ENCODE results near the gene OVAAL. TPM values are rescaled to one million over a fixed set of nuclear protein-coding genes. Genes with fewer than 3 reads are reported as not detected.
A peak's percentile ranks its signal among the peaks of the same experiment; 100 is the strongest.

Gene OVAAL
- polyA plus RNA-seq, 6 donors from 2014 or later = not detected

DNA sequence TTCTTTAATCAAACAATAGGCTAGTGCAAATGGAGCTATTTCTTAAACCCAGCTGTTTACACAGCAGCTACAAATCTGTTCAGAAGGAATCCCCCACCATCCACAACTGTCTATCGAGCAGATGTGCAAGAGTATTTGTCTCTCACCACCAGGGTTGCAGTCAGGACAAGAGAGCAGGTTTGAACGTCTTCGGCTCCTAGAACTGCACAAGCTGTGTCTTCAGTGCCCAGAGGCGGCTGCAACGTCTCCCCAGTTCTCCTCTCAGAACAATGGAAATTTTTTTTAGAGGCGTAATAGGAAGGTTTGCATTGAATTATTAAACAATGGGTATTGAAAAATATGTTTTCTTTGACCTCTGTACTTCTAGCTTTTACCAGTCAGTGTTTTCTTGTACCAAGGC, 7.3 kb downstream of the OVAAL start:
- no peaks in the 10 kb centered on the region for H3K36me3 Mint-ChIP-seq
- H3K27me3 Mint-ChIP-seq = peaks cover 16 to 42% (median 31%) of the 10 kb centered on the region in 3 donors
- no peak for ATAC-seq (ENCODE audit: low read depth in 2 of 2)
- H3K27ac Mint-ChIP-seq = no peak overlapping the region
- no peak for DNase-seq
- H3K9me3 Mint-ChIP-seq = peaks cover 0 to 3% (median 0%) of the 10 kb centered on the region in 7 donors
- H3K4me3 Mint-ChIP-seq = no peak overlapping the region
- no peaks in the 10 kb centered on the region for H3K4me1 Mint-ChIP-seq

DNA sequence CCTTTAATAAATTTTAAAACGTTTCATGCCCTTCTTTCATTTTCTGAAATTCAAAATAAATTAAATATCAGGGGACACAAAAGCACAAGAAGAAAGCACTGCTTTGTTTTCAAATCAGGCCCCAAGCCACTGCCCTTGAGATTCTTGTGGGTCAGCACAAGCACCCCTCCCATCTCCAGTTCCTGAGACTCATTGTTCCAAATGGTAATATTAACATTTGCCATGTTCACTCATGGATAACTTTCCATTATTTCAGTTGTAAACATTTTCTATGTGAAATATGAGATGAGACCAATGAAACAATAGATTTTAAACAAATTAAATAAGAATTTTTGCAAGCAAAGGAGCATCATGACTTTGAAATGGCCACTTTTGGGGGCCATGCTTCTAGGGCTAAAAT, 7.7 kb downstream of the OVAAL start:
- Mint-ChIP-seq H3K4me3 (no peak overlapping the region), H3K36me3 (no peaks in the 10 kb centered on the region), H3K9me3 (peaks cover 0 to 3% (median 0%) of the 10 kb centered on the region in 7 donors), H3K27me3 (peaks cover 18 to 38% (median 27%) of the 10 kb centered on the region in 3 donors), H3K4me1 (no peaks in the 10 kb centered on the region), H3K27ac (no peak overlapping the region)
- no peak for ATAC-seq (ENCODE audit: low read depth in 2 of 2)
- no peak for DNase-seq

DNA sequence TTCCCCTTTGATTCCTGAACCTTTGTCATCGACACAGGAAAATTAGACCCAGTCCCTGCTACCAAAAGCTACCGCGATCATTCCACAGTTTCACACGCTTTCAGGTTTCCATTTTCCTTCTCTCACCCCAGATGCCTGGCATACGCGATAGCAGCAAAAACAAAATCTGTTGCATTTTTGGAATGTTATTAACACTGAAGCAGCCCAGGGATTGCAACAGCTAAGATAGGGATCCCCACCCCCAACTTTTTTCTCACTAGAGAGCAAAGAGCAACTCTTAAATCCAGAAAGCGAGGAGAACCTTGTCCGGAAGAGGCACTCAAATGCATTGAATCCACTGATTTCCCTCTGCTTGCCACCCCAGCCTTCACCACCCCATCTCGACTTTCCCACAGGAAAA, 8.9 kb downstream of the OVAAL start:
- Mint-ChIP-seq H3K27ac (no peak overlapping the region), H3K4me1 (no peaks in the 10 kb centered on the region), H3K36me3 (no peaks in the 10 kb centered on the region), H3K9me3 (peaks cover 0 to 3% (median 0%) of the 10 kb centered on the region in 7 donors), H3K27me3 (peaks cover 23 to 39% (median 36%) of the 10 kb centered on the region in 3 donors), H3K4me3 (no peak overlapping the region)
- DNase-seq (no peak), ATAC-seq (ENCODE audit: low read depth in 2 of 2) (no peak)

- no peaks in the 10 kb centered on the region for H3K36me3 Mint-ChIP-seq
- H3K27ac Mint-ChIP-seq = no peak overlapping the region
- H3K4me1 Mint-ChIP-seq = no peaks in the 10 kb centered on the region
- DNase-seq (no peak), ATAC-seq (ENCODE audit: low read depth in 2 of 2) (no peak)
- peaks cover 0 to 3% (median 0%) of the 10 kb centered on the region in 7 donors for H3K9me3 Mint-ChIP-seq
- H3K27me3 Mint-ChIP-seq = peaks cover 26 to 41% (median 40%) of the 10 kb centered on the region in 3 donors
- no peak overlapping the region for H3K4me3 Mint-ChIP-seq
These were observed 9.4 kb downstream of the OVAAL start for GRCh38 chr1:180568184-180568583.

DNA sequence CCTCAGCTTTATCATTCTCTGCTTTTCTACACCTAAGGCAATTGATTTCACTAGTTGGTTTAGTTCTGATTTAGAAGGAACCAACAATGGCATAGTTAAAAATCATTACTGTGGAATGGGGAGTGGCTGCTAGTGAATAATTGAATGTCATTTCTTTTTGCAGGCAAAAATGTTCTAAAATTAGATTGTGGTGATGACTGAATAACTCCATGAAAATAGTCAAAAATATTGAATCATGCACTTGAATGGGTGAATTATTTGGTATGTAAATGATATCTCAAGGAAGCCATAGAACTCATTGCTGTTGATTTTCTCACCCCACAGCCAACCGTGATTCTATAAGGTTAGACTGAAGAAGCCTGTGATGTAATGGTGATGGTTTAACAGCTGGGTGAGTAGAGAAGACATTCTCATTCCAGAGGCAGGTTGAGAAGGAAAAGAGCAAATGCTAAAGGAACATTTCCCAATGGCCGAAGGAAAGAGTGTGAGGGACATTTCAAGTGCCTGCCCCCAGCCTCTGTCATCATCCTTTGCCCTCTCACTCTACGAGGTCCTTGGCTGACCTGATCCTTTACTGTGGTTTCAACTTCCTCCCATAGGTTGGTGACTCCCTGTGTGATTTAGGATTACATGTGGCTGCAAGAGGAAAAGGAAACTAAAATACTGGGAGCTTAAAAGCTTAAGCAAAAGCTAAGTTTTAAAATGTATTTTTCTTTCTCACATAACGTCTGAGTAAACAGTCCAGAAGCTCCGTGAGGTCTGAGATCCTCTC, 12.5 kb downstream of the OVAAL start:
- Mint-ChIP-seq H3K27ac (no peak overlapping the region), H3K4me1 (no peaks in the 10 kb centered on the region), H3K27me3 (peaks cover 14 to 50% (median 37%) of the 10 kb centered on the region in 3 donors), H3K4me3 (no peak overlapping the region), H3K9me3 (no peaks in the 10 kb centered on the region), H3K36me3 (no peaks in the 10 kb centered on the region)
- no peak for ATAC-seq (ENCODE audit: low read depth in 2 of 2)
- DNase-seq = no peak

DNA sequence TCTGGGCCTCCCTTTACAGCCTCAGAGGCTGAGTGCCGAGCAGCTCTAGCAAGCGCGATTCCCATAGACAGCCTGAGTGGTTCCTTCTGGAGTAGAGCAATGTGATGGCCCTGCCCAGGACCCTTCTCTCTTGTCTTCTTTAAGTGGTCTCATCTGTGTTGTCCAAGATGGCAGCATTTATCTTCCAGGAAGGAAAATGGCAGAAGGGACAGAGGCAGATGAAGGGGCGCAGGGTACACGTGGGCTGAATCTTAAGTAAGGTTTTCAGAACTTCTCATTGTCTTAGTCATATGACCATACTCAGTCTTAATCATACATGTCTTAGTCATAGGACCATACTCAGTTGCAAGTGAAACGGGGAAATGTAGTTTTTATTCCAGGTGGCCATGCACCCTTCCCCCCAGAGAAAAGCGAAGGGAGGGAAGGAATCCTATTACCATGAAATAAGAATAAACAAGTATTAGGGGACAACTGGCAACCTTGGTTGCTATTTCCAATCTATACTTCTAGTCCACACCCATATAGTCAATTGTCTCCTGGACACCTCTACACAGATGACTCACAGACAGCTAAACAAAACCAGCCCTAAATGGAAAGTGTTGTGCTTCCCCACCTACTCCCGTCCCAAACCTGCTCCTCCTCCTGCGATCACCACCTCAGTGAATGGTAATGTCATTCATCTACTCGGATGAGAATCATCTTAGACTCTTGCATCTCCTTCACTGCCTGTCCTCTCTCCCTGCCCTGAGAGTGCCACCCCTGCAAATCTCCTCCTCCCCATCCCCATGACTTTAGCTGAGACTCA, 13.3 kb downstream of the OVAAL start:
- no peaks in the 10 kb centered on the region for H3K9me3 Mint-ChIP-seq
- peak overlapping the region in 3 of 6 donors; percentile 1 to 32 (median 8) for H3K27ac Mint-ChIP-seq
- H3K36me3 Mint-ChIP-seq = no peaks in the 10 kb centered on the region
- H3K4me1 Mint-ChIP-seq = no peaks in the 10 kb centered on the region
- DNase-seq = no peak
- peaks cover 14 to 53% (median 43%) of the 10 kb centered on the region in 3 donors for H3K27me3 Mint-ChIP-seq
- no peak overlapping the region for H3K4me3 Mint-ChIP-seq
- ATAC-seq (ENCODE audit: low read depth in 2 of 2) = no peak

GRCh38 chr1:180572760-180573159, 14.0 kb downstream of the OVAAL start:
- Mint-ChIP-seq H3K9me3 (no peaks in the 10 kb centered on the region), H3K4me3 (no peak overlapping the region), H3K36me3 (no peaks in the 10 kb centered on the region), H3K27me3 (peaks cover 14 to 48% (median 39%) of the 10 kb centered on the region in 3 donors), H3K27ac (no peak overlapping the region), H3K4me1 (no peaks in the 10 kb centered on the region)
- ATAC-seq (ENCODE audit: low read depth in 2 of 2) (no peak), DNase-seq (no peak)

GRCh38 chr1:180574031-180574713, 15.4 kb downstream of the OVAAL start:
- no peak for DNase-seq
- no peak for ATAC-seq (ENCODE audit: low read depth in 2 of 2)
- Mint-ChIP-seq H3K4me1 (no peaks in the 10 kb centered on the region), H3K36me3 (no peaks in the 10 kb centered on the region), H3K9me3 (no peaks in the 10 kb centered on the region), H3K27ac (no peak overlapping the region), H3K4me3 (no peak overlapping the region), H3K27me3 (peaks cover 14 to 40% (median 36%) of the 10 kb centered on the region in 3 donors)

DNA sequence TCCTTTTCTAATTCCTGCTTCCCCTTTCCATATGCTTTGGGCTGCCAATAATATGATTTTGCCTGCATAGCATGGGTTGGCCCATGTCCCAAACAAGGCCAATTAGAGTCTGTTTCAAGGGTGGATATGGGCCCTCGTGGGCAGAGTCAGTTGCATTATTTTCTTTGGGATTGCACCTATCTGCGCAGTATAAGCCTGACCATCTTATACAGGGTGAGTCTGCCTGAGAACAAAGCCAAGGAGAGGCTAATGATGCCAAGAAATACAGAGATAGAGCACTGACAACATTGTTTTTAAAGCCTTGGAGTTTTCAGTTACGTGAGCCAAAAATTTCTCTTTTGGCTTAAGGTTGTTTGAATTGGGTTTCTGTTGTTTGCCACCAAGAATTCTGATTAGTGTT, 18.6 kb downstream of the OVAAL start:
- Mint-ChIP-seq H3K27ac (no peak overlapping the region), H3K27me3 (peaks cover 7 to 26% (median 20%) of the 10 kb centered on the region in 3 donors), H3K9me3 (peaks cover 0 to 3% (median 0%) of the 10 kb centered on the region in 7 donors), H3K4me3 (no peak overlapping the region), H3K4me1 (no peaks in the 10 kb centered on the region), H3K36me3 (no peaks in the 10 kb centered on the region)
- no peak for DNase-seq
- no peak for ATAC-seq (ENCODE audit: low read depth in 2 of 2)

GRCh38 chr1:180579961-180580611, 21.3 kb downstream of the OVAAL start:
- H3K36me3 Mint-ChIP-seq = no peaks in the 10 kb centered on the region

GRCh38 chr1:180581635-180582039, 22.9 kb downstream of the OVAAL start:
- H3K4me3 Mint-ChIP-seq = no peak overlapping the region

More at GRCh38 chr1:180579961-180580611, 21.3 kb downstream of the OVAAL start:
- no peaks in the 10 kb centered on the region for H3K4me1 Mint-ChIP-seq
- H3K27me3 Mint-ChIP-seq = peaks cover 6 to 17% (median 16%) of the 10 kb centered on the region in 3 donors
- DNase-seq (no peak), ATAC-seq (ENCODE audit: low read depth in 2 of 2) (no peak)
- no peak overlapping the region for H3K4me3 Mint-ChIP-seq
- H3K27ac Mint-ChIP-seq = no peak overlapping the region
- peaks cover 0 to 3% (median 0%) of the 10 kb centered on the region in 7 donors for H3K9me3 Mint-ChIP-seq

DNA sequence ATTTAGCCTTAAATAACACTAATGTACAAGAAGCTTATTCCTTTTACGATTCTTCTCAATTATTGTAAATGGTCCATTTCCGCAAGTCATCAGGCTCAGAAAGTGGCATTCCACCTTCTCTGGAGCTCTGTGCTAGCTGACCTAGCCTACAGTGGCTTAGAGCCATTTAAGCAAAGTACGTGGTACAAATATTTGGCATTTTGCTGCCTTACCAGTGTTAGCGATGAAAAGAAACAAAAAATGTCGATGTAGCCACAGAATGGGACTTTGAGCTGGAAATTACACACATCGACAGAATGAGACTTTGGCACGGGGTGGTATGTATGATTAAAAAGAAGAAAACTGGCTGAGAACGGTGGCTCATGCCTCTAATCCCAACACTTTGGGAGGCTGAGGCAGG, 26.1 kb downstream of the OVAAL start:
- Mint-ChIP-seq H3K27me3 (peaks cover 6 to 15% (median 6%) of the 10 kb centered on the region in 3 donors), H3K27ac (no peak overlapping the region), H3K36me3 (no peaks in the 10 kb centered on the region), H3K4me3 (no peak overlapping the region), H3K9me3 (peaks cover 0 to 24% (median 8%) of the 10 kb centered on the region in 7 donors), H3K4me1 (no peaks in the 10 kb centered on the region)
- DNase-seq = no peak
- no peak for ATAC-seq (ENCODE audit: low read depth in 2 of 2)

More at GRCh38 chr1:180581635-180582039, 22.9 kb downstream of the OVAAL start:
- H3K4me1 Mint-ChIP-seq = no peaks in the 10 kb centered on the region
- peaks cover 6 to 15% (median 8%) of the 10 kb centered on the region in 3 donors for H3K27me3 Mint-ChIP-seq
- no peak for ATAC-seq (ENCODE audit: low read depth in 2 of 2)
- no peaks in the 10 kb centered on the region for H3K36me3 Mint-ChIP-seq
- H3K27ac Mint-ChIP-seq = no peak overlapping the region
- DNase-seq = no peak
- H3K9me3 Mint-ChIP-seq = peaks cover 0 to 3% (median 0%) of the 10 kb centered on the region in 7 donors

DNA sequence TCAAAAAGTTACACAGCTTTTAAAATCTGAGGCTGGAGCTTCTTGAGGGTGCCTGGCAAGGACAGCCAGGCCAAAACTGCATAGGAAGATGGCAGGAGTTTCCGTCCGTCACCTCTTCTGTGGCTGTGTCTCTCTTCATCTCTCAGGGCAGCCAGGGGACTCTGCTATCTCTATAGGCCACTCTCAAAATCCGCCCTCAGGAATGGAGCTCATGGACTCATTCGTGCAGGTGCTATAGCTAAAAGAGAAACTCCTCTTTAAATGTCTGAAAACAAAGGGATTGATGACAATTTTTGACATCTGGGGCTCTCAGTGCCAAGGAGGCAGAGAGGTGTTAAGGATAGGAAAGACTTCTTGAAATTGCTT, 27.2 kb downstream of the OVAAL start:
- H3K9me3 Mint-ChIP-seq = peaks cover 0 to 24% (median 8%) of the 10 kb centered on the region in 7 donors
- ATAC-seq (ENCODE audit: low read depth in 2 of 2) (no peak), DNase-seq (no peak)
- peaks cover 10 to 15% (median 12%) of the 10 kb centered on the region in 3 donors for H3K27me3 Mint-ChIP-seq
- no peak overlapping the region for H3K4me3 Mint-ChIP-seq
- no peak overlapping the region for H3K27ac Mint-ChIP-seq
- no peaks in the 10 kb centered on the region for H3K36me3 Mint-ChIP-seq
- no peaks in the 10 kb centered on the region for H3K4me1 Mint-ChIP-seq

Measured in naive B cell (primary cell).